NCI-H2196 treated with DMSO at 0.1 percent for 48 hours (cell line): Measurements from ENCODE around the gene PRSS58.

Source experiments
- DNase-seq: peaks from one replicate; lab custom pipeline; 2025; ENCODE audit not compliant: unreplicated experiment; lab: John Stamatoyannopoulos, UW

PRSS58 gene, protein sequence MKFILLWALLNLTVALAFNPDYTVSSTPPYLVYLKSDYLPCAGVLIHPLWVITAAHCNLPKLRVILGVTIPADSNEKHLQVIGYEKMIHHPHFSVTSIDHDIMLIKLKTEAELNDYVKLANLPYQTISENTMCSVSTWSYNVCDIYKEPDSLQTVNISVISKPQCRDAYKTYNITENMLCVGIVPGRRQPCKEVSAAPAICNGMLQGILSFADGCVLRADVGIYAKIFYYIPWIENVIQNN

DNA sequence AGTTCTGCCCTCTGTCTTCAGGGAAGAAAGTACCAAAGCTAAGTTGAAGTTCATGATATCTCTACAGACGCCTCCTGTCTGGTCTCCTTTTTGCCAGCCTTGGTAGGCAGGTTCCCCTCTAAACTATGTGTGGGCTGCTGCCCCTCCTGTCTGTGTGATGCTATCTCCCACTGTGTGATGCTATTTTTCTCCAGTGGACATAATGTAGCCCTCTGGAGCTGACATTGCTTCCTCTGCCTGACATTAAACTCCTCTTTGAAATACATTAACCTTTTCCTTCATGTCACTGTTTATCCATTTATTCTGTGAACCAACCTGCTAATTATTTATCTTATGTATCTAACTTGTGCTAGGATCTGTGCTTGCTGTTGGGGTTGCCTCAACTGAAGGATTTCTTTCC lies at the start of gene PRSS58:
PRSS58 (minus strand) TSS at position 101 of the 400 bp plus-strand sequence. CDS start 351 bp downstream, outside the sequence.
- no peak for DNase-seq

DNA sequence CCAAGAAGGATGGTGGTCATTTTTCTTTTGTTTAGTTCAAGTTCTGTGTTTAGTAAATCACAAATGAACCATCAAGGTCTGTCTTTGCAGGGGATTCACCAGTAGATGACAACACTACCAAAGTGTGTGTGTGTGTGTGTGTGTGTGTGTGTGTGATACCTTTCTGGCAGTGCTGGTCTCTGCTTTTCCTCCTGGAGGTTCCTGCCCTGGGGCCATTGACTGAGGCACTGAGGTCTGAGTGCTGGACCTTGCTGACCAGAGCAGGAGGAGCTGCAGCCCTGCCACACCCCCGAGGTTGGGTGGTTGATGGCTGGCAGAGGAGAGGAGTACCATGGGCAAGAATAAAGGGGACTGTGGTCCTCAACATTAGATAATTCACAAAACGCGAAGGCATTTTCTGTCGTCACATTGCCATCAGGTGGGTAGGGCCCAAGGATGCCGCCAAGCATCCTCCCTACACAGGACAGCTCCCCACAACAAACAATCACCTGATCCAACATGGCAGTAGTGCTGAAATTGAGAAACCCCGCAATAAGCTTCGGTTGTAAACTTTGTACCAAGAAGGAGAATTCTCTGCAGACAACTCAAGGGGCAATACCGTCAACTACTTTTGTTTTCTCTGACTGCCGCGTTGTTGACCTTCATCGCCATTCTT lies 49.5 kb upstream of the PRSS58 start:
- no peak for DNase-seq

DNA sequence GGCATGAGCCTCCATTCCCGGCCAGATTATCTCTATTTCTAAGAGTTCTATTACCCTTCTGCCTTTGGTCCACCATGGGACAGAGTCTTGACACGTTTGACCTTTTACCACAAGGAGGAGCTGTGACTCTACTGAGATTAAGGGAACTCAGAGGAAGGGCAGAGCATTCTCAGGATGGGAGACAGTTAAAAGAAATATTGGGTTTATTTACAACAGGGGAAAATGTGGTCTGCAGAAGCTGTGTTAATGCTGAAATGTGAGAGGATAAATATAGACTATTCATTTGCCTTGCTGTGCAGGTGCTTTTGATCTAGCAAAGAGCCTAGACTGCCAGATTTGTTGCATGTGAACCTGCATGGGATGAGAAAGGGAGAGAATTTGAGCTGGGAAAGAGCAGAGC lies 45.8 kb upstream of the PRSS58 start:
- DNase-seq = no peak

DNA sequence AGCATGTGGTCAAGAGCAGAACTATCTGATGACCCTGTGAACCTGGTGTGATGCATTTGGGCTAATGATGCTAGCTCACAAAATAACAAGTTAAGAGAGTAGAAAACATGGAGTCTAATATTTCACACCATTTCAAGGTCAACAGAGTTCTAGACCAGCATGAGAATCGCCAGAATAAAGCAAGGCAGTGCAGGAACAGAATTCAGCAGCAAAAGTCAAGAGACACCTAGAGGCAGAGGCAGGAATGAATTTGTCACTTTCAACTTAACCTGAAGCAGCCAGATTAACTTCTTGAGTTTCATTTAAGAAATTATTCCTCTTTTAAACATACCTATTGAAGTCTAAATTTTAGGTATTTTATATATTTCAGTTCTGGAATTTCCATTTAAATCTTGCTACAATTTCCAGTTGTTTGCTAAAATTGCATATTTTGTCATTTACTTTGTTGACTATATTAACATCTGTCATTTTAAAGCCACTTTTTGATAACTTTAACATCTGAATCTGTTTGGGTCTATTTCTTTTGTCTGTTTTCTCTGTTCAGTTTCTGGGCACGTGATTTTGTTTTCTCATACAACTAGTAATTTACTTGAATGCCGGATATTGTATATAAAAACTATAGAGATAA lies 44.2 kb upstream of the PRSS58 start:
- no peak for DNase-seq

DNA sequence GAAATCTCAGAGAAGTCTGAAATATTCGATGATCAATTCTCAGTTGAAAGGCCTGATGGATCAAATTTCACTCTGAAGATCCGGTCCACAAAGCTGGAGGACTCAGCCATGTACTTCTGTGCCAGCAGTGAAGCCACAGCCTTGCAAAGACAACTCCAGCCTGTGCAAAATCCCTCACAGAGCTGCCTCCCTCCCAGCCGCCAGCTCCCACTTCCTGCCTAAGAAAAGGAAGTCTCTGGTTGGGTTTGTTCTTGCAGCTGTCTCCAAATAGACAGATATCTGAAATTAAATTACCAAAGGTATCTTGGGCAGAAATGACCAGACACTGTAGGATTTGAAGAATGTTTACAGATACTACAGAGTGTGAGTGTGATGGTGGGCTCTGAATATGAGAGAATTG lies 43.4 kb upstream of the PRSS58 start:
- no peak for DNase-seq

DNA sequence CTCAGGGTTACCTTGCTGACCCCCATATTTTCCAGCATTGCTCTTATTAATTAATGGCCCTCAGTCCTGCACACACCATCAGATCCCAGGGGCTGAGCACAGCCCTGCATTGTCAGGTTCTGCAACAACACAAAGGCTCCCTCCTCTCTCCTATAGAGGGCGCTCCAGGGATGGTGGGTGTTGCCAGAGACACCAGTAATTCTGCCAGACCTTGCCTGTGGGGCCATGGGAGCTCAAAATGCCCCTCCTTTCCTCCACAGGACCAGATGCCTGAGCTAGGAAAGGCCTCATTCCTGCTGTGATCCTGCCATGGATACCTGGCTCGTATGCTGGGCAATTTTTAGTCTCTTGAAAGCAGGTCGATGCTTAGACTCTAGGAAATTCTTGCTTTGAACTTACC lies 42.8 kb upstream of the PRSS58 start:
- no peak for DNase-seq

DNA sequence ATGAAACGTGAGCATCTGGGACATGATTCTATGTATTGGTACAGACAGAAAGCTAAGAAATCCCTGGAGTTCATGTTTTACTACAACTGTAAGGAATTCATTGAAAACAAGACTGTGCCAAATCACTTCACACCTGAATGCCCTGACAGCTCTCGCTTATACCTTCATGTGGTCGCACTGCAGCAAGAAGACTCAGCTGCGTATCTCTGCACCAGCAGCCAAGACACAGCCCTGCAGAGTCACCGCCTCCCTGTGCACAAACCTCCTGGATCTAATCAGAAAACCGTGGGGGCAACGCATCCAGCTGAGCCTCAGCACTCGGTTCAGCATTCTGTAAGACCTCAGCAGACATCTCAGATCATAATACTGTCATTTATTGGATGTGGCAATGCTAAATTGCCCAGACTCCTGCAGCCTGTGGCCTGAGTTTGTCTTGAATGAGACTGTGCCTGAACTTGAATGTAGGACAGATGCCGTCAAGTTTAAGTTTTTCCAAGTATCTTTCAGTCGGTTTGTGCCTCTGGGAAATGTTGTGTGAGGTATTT lies 41.5 kb upstream of the PRSS58 start:
- DNase-seq = no peak

DNA sequence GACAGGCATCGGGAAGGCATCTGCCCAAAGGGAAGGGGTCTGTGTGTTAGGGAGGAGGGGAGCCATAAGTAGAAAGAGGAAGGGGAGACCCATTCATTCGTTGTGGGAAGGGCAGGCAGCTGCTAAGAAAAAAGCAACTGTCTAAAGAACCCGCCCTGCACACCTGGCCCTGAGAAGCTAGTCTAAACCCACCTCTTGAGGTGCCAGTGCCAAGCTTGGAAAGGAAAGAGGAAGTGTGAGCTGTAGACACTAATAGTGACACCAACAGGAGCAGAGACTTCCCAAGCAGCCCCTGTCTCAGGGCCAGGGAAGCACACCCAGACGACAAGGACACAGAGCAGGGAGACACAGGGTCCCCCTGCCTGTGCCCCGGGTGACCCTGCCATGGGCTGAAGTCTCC lies 40.8 kb upstream of the PRSS58 start:
- no peak for DNase-seq

DNA sequence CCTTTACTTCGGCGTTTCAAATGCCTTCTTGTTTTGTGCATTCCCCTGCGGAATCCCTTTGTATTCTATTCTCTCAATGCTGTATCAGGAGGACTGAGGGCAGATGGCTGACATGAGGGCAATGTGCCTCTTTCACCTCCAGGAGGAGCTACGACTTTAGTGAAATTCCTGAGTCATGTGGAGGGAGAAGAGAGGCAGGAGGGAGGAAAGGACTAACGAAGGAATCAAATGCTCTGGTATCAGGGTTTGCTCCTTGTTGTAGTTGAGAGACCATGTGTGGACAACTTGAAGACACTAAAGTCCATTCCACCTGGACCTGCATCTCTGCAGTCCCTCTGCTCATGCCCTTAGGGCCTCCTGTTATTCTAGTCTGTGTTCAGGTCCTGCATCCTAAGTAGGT lies 40.2 kb upstream of the PRSS58 start:
- no peak for DNase-seq

DNA sequence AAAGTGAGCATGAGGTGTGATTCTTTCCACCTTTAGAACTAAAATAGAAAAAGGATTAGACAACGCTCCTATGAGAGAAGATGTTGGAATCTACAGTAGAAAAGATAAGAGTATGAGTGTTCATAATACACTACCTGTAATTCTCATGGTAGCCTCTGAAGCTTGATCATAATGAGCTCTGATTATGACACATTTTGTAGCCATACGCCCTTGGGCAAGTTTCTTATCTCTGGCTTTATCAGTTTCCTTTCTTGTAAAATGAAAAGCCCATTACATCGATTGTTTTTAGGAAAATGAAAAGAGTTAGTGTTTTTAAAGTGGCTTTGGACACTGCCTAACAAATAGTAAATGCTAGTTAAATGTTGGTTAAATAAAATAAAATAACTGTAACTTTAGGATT lies 22.4 kb upstream of the PRSS58 start:
- no peak for DNase-seq

DNA sequence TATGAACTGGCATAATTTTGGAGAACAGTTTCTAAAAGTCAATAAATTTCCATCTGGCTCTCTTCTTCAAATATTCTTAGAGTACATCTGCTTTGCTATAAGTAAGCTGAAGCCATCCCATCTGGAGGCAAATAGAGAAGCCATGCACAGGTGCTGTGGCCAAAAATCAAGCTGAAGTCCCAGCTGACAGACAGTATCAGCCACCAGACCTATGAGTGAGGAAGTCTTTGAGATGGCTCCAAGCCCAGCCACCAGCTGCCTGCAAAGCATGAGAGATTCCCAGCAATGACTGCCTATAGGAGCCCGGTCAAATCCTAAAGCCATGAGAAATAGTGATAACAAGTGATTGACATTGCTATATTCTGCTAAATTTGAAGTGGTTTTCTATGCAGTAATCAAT lies 21.7 kb upstream of the PRSS58 start:
- no peak for DNase-seq

DNA sequence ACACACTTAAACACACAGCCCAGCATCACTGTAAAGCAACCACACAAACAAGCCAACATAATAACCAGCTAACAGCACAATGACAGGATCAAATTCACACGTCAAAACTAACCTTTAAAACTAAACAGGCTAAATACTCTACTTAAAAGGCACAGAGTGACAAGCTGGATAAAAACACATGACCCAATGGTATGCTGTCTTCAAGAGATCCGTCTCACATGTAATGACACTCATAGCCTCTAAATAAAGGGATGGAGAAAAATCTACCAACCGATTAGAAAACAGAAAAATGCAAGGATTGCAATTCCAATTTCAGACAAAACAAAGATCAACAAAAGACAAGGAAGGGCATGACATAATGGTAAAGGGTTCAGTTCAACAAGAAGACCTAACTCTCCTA lies 17.2 kb upstream of the PRSS58 start:
- no peak for DNase-seq

DNA sequence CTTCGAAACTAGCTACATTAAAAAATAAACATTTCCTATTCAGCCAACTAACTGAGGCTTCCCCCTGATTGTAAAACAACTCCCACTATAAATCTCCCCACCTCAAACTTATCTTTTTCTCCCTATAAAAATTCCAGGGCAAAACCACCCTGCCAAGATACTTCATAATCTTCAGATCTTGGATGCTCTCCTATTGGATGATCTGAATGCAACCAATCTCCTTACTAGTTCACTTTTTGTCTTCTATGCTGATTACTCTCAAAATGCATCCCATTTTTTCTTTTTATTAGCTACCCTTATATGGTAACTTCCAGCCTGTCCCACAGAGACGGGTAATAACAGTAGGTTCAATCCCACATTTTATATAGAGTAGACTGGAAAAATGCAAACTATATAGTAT lies 15.0 kb upstream of the PRSS58 start:
- no peak for DNase-seq

DNA sequence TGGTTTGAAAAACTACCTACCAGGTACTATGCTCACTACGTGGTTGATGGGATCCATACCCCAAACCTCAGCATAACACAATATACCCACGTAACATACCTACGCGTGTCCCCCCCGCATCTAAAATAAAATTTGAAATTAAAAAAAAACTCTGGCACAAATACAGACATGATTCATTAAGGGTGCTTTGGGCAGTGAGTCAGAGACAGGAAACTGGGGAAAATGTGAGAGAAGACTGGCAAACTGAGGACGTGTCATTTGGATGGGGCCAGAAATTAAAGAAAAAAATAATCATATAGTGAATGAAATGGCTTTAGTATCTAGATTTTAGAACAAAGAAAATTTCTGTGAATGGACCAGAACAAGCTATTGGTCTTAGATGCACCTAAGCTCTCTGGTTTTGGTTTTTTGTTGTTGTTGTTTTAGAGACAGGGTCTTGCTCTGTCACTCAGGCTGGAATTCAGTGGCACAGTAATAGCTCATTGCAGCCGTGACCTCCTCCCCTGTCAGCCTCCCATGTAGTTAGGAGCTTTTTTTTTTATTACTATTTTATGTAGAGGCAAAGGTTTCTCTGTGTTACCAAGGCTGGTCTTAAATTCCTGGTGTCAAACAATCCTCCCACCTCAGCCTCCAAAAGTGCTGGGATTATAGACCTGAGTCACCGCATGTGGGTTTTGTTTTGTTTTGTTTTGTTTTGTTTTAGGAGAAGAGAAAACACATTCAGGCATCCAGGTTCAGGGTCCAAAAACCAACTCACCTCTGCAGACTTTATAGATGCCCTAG lies 5.9 kb upstream of the PRSS58 start:
- DNase-seq = no peak

DNA sequence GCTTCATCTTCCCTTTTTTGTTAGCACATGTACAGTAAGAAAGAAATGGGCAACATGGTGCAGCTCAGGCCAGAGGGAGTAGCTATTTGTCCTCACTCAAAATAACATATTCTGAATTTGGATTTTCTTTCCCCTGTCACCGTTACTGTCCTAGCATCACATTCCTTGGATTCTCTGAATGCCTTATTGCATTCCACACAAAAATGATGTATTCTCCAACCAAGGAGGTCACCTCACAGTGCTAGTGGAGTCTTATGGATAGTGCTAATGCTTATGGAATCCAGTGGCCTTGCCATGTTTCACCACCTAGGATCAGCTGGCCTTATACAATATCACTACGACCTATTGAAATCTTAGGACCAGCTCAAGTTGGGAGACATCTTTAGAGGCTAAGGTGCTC lies 7.2 kb downstream of the PRSS58 start:
- DNase-seq = no peak

DNA sequence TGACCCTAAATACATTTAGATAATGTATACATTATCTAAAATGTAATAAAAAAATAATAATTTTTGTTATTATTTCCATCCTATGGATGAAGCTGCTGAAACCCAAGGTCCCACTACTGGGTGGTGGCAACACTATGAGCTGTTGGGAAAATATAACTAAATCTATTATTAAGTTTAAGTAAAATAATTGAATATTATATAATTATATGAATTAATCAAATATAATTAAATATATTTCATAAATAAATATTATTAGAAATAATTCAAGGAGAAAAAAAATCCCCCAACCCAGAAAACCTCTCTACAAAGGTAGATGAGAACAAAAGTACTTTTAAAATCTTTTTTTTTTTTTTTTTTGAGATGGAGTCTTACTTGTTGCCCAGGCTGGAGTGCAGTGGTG lies 7.9 kb downstream of the PRSS58 start:
- no peak for DNase-seq

DNA sequence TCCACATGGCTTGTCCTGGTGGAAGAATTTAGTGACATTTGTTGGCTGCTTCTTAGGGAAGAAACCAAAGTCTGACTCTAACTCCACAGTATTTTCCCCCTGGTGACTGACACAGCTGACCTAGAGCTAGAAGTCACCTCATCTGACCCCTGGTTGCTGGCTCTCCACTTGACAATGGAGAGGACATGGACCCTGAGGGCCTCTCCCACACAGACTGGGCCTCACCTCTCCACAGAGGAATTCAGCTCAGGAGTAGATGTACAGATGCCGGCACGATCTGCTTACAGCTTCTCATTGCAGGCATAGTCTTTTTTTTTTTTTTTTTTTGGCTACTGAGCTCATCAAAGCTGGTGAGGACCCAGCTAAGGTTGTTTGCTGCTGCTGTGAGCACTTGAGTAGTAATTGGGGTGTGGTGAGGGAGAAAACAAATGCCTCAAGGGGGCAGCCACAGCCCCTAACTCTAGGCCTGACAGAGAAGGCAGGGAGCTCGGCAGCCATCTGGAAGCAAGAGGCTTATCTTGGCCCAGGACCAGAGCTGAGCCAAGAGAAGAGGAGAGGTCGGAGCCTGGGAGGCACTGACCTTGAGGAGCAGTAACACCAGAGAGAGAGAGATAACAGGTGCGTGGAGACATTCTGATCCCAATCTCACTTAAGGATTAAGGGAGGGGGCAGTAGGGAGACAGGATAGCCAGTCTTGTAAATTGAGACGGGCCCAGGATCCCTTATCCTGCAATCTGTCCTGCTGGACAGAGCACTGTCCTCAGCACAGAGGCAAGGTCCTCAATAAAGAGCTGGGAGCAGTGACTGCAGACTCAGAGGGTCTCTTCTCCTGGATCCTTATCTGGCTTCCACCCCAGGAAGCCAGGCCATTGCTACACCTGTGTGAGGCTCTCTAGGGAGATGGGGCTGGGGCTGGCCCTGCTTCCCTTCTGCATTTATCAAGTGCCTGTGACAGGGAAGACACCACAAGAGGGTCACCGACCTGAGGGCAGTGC lies 9.4 kb downstream of the PRSS58 start:
- DNase-seq = no peak

DNA sequence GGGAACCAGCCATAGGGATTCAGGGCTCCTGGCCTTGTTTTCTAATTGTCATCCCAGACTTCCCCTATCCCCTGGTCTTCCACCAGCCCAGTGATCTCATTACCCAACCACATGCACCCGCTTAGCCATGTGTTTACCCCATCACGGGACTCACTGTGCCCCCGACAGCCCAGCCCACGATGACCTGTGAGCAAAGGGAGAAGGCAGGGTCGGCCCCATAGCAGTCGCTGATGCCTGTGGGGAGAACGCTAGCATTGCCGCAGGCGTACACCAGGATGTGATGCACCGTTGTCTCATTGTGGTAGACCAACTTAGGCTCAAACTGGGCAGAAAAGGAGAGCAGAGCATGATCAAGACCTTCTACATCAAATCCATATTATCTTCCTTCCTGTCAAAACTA lies 14.0 kb downstream of the PRSS58 start:
- DNase-seq = no peak

DNA sequence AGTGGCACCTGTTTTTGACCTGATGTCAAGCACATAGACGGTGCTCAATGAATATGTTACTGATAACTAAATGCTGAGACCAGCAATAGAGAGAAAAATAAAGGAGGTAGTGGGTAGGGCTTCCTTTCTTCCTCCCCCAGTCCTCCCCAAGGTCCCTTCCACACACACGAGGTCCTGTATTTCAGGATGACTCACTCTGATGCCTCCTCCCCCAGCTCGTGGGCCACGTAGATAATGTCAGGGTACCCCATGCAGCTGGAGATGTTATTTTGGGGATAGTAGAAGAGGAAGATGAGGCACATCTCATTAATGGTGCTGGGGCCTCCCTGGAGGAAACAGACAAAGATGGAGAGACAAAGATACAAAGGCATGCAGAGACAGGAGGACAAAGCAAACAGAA lies 17.3 kb downstream of the PRSS58 start:
- DNase-seq = no peak

DNA sequence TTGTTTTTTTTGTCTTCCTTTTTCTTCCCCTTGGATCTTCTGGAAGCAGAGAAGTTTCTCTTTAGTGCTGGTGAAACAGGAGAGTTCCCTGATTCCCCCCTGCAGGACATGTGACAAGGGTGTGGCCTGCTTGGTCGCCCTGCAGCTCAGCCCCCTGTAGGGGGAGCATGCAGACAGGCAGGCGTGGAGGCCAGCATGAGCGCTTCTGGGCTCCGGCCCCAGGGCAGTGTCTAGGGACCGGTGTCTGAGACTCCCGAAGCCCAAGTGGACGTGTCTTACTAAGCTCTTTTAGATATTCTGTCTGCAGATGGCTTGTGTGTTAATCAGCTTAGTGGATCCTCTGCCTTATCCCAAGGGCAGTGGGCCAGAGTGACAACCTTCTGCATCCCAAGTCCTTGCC lies 26.1 kb downstream of the PRSS58 start:
- no peak for DNase-seq
